HG03280 (cell line): Measurements from ENCODE around the gene PCDHA1.
"Not testable (repeated sequence)": the region's sequence is repeated elsewhere in the genome, so short reads cannot be mapped to it uniquely, and the experiment has no call there.

Source experiments
- ATAC-seq: cut with Tn5 transposase; IDR thresholded peaks from one replicate; pipeline ENCODE4 v1.9.1; 2021; ENCODE audit warnings: mild to moderate bottlenecking, moderate library complexity; ENCODE audit not compliant: unreplicated experiment

Gene PCDHA1

DNA sequence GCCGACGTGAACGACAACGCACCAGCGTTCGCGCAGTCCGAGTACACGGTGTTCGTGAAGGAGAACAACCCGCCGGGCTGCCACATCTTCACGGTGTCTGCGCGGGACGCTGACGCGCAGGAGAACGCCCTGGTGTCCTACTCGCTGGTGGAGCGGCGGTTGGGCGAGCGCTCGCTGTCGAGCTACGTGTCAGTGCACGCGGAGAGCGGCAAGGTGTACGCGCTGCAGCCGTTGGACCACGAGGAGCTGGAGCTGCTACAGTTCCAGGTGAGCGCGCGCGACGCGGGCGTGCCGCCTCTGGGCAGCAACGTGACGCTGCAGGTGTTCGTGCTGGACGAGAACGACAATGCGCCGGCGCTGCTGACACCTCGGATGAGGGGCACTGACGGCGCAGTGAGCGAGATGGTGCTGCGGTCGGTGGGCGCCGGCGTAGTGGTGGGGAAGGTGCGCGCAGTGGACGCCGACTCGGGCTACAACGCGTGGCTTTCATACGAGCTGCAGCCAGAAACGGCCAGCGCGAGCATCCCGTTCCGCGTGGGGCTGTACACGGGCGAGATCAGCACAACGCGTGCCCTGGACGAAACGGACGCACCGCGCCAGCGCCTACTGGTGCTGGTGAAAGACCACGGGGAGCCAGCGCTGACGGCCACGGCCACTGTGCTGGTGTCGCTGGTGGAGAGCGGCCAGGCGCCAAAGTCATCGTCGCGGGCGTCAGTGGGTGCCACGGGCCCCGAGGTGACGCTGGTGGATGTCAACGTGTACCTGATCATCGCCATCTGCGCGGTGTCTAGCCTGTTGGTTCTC, 64.1 kb downstream of the PCDHA1 start:
- ATAC-seq = not testable (repeated sequence)

GRCh38 chr5:140855772-140856674, 70.1 kb downstream of the PCDHA1 start, which contains the start of gene PCDHA10:
PCDHA10 (plus strand) TSS chr5:140855897; CDS start chr5:140856049, 152 bp downstream.
- no peak for ATAC-seq

- no peak for ATAC-seq
These were observed 71.4 kb downstream of the PCDHA1 start for GRCh38 chr5:140857177-140857986.

- ATAC-seq = no peak
These were observed 72.0 kb downstream of the PCDHA1 start for GRCh38 chr5:140857987-140858240.

- ATAC-seq = no peak
These were observed 76.7 kb downstream of the PCDHA1 start for GRCh38 chr5:140862441-140863295.

GRCh38 chr5:140868721-140869554, 83.0 kb downstream of the PCDHA1 start, which contains the start of gene PCDHA11:
PCDHA11 (plus strand) TSS chr5:140868957; CDS start chr5:140869104, 147 bp downstream.
- ATAC-seq = no peak

GRCh38 chr5:140869555-140869886, 83.6 kb downstream of the PCDHA1 start:
- no peak for ATAC-seq

DNA sequence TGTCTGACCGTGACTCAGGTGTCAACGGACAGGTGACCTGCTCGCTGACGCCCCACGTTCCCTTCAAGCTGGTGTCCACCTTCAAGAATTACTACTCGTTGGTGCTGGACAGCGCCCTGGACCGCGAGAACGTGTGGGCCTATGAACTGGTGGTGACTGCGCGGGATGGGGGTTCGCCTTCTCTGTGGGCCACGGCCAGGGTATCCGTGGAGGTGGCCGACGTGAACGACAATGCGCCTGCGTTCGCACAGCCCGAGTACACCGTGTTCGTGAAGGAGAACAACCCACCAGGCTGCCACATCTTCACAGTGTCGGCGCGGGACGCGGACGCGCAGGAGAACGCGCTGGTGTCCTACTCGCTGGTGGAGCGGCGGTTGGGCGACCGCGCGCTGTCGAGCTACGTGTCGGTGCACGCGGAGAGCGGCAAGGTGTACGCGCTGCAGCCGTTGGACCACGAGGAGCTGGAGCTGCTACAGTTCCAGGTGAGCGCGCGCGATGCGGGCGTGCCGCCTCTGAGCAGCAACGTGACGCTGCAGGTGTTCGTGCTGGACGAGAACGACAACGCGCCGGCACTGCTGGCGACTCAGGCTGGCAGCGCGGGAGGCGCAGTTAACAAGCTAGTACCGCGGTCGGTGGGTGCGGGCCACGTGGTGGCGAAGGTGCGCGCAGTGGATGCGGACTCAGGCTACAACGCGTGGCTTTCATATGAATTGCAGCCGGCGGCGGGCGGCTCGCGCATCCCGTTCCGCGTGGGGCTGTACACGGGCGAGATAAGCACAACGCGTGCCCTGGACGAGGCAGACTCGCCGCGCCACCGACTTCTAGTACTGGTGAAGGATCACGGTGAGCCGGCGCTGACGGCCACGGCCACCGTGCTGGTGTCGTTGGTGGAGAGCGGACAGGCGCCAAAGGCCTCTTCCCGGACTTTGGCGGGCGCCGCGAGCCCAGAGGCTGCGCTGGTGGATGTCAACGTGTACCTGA, 84.6 kb downstream of the PCDHA1 start:
- no peak for ATAC-seq

DNA sequence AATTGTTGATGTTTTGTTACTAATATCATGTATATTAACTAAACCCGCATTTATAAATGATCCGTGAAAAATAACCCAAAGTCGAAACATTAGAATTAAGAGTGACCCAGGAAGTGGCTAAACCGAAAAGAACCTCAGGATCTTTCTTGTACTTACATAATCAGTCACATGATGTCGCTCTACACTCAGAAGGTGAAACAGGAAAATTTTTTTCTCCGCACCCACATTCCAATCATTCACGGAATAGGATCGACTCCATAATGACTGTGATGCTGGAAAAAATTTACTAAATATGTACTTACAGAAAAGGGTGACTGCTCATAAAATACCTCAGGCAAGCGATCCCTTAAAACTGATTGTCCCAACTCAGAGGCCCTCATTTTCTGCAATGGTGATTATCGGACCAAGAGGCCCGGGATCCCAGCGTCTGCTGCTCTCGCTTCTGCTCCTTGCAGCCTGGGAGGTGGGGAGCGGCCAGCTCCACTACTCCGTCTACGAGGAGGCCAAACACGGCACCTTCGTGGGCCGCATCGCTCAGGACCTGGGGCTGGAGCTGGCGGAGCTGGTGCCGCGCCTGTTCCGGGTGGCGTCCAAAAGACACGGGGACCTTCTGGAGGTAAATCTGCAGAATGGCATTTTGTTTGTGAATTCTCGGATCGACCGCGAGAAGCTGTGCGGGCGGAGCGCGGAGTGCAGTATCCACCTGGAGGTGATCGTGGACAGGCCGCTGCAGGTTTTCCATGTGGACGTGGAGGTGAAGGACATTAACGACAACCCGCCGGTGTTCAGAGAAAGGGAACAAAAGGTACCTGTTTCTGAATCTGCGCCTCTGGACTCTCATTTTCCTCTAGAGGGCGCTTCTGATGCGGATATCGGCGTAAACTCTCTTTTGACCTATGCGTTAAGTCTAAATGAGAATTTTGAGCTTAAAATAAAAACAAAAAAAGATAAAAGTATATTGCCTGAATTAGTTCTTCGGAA, 89.4 kb downstream of the PCDHA1 start, which contains the start of gene PCDHA12:
Gene PCDHA12, plus strand, starts transcription at position 224 of the 981 bp plus-strand sequence. Its CDS starts 165 bp downstream, at position 389.
- ATAC-seq = no peak

DNA sequence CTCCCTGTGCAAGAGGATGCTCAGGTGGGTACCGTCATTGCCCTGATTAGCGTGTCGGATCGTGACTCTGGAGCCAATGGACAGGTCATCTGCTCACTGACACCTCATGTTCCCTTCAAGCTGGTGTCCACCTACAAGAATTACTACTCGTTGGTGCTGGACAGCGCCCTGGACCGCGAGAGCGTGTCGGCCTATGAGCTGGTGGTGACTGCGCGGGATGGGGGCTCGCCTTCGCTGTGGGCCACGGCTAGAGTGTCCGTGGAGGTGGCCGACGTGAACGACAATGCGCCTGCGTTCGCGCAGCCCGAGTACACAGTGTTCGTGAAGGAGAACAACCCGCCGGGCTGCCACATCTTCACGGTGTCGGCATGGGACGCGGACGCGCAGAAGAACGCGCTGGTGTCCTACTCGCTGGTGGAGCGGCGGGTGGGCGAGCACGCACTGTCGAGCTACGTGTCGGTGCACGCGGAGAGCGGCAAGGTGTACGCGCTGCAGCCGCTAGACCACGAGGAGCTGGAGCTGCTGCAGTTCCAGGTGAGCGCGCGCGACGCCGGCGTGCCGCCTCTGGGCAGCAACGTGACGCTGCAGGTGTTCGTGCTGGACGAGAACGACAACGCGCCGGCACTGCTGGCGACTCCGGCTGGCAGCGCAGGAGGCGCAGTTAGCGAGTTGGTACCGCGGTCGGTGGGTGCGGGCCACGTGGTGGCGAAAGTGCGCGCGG, 90.8 kb downstream of the PCDHA1 start:
- not testable (repeated sequence) for ATAC-seq

GRCh38 chr5:140877262-140877581, 91.3 kb downstream of the PCDHA1 start:
- no peak for ATAC-seq

- no peak for ATAC-seq
These were observed 96.1 kb downstream of the PCDHA1 start, which contains the start of gene PCDHA13 for GRCh38 chr5:140881889-140882590. PCDHA13 (plus strand) TSS chr5:140882124; CDS start chr5:140882269, 145 bp downstream.

- ATAC-seq = no peak
These were observed 96.6 kb downstream of the PCDHA1 start for GRCh38 chr5:140882591-140882899.

GRCh38 chr5:140883373-140883772, 97.4 kb downstream of the PCDHA1 start:
- ATAC-seq = no peak

- no peak for ATAC-seq
These were observed 98.2 kb downstream of the PCDHA1 start for GRCh38 chr5:140883927-140884697.
